GM12872 (cell line): ENCODE data around the gene SLC16A2.

Experiments
- CTCF ChIP-seq: IDR thresholded peaks from 3 replicates; pipeline ENCODE4 v1.5.1; 2011; ENCODE audit warnings: low read depth, mild to moderate bottlenecking, low read length, moderate library complexity; ENCODE audit not compliant: insufficient read depth

SLC16A2 gene

DNA sequence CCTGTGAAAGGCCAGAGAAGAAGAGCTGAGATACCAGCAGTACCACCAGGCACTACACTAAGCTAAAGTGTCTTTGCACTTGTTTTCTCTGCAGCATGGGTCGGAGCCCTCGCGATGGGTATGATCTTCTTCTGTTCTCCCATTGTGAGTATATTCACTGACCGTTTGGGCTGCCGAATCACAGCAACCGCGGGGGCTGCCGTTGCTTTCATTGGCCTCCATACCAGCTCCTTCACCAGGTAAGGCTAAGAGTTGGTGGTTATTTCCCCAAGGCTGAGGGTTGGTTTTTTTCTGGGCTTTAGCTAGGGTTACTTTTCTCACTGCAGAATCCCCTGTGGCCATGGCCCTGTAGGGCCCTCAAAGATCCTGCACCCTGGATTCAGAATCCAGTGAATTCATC, 99.6 kb downstream of the SLC16A2 start:
- TF ChIP-seq CTCF, result no peak

DNA sequence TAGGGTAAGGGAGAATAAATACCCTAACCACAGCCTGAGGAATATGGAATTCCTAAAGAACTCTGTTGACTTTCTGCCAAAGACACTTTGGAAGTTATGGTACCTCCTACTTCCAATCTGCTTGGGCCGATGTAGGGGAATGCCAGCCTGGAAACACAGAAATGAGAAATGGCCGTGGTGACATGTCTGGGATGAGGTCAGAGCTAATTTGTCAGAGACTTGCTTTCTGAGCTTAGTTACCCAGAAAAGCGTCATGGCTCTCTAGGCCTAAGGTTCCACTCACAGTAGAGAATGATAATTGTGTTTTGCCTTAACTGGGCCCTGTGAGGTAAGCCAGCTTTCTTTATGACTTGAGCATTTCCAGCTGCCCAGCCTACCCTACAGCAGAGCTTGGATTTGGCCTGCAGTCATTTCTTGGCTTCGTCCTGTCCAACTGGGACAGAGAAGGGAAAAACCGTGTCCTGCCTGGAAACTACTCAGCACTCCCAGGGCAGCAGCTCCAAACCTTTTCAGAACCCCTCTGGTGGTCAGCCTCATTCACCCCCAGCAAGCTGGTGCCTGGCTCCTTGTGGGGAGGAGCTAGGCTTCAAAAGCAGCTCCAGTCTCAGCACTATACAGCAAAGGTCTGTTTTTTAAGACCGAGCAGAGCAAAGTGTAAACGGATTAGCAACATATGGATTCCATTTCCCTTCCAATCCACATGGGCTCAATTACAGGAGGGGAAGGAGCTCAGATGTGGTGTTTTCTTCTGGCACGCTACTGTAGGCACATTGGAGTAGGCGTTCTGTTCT, 100.9 kb downstream of the SLC16A2 start:
- TF ChIP-seq CTCF, result no peak

- no peak for TF ChIP-seq CTCF
Observed at GRCh38 chrX:74523224-74523623, 101.9 kb downstream of the SLC16A2 start.

GRCh38 chrX:74523870-74524735, 102.8 kb downstream of the SLC16A2 start:
- TF ChIP-seq CTCF, result no peak

GRCh38 chrX:74525116-74525515, 103.8 kb downstream of the SLC16A2 start:
- TF ChIP-seq CTCF, result no peak

- no peak for TF ChIP-seq CTCF
Observed at GRCh38 chrX:74526764-74527163, 105.5 kb downstream of the SLC16A2 start.

GRCh38 chrX:74527350-74527749, 106.1 kb downstream of the SLC16A2 start:
- no peak for TF ChIP-seq CTCF
